ENCODE data around the gene KCNH2. TPM values are rescaled to one million over a fixed set of nuclear protein-coding genes. Genes with fewer than 3 reads are reported as not detected.
"Not testable (repeated sequence)": the region's sequence is repeated elsewhere in the genome, so short reads cannot be mapped to it uniquely, and the experiment has no call there.

Gene KCNH2
- total RNA-seq, 4 donors from 2014 or later, result 0.33 to 0.93 (median 0.63) TPM

- H3K36me3 ChIP-seq, result no peaks in the 10 kb centered on the region
- H3K4me3 ChIP-seq (replicated peaks in 1 of 3), result peak overlapping the region in 1 of 3 donors; percentile 4
- peaks cover 7 to 39% of the 10 kb centered on the region in 2 donors for H3K4me1 ChIP-seq
- TF ChIP-seq CTCF (IDR thresholded peaks at IDR 0.05) (no peak), POLR2A (IDR thresholded peaks at IDR 0.05) (no peak)
- no peak overlapping the region for H3K27ac ChIP-seq
- intact Hi-C loops (cut with DNase I), result no loop called here
- 37 to 40% methylated on average over 16 to 31 of the region's 55 CpGs for WGBS, 2 donors
- peaks cover 4% of the 10 kb centered on the region for H3K27me3 ChIP-seq
- H3K9me3 ChIP-seq, result no peaks in the 10 kb centered on the region
- peak; percentile 26 to 38 for DNase-seq
Observed at GRCh38 chr7:151013733-151014497, 35.8 kb upstream of the KCNH2 start.

GRCh38 chr7:151013356-151013732 is 35.2 kb upstream of the KCNH2 start:
- no peaks in the 10 kb centered on the region for H3K9me3 ChIP-seq
- no peak for DNase-seq
- H3K27ac ChIP-seq, result no peak overlapping the region
- no peaks in the 10 kb centered on the region for H3K36me3 ChIP-seq
- intact Hi-C loops (cut with DNase I), result no loop called here
- WGBS, 2 donors, result 5 to 30% methylated on average over 4 of the region's 26 CpGs
- H3K4me3 ChIP-seq (replicated peaks in 1 of 3), result peak overlapping the region in 1 of 3 donors; percentile 4
- H3K27me3 ChIP-seq, result peaks cover 4% of the 10 kb centered on the region
- H3K4me1 ChIP-seq, result peaks cover 7 to 37% of the 10 kb centered on the region in 2 donors
- TF ChIP-seq POLR2A (IDR thresholded peaks at IDR 0.05) (no peak), CTCF (IDR thresholded peaks at IDR 0.05) (no peak)

- Histone ChIP-seq H3K9me3 (no peaks in the 10 kb centered on the region), H3K36me3 (no peaks in the 10 kb centered on the region), H3K27me3 (peaks cover 4% of the 10 kb centered on the region), H3K4me1 (peaks cover 7 to 36% of the 10 kb centered on the region in 2 donors), H3K27ac (no peak overlapping the region), H3K4me3 (replicated peaks in 1 of 3) (no peak overlapping the region)
- 30 to 37% methylated on average over 15 to 17 of the region's 23 CpGs for WGBS, 2 donors
- TF ChIP-seq CTCF (IDR thresholded peaks at IDR 0.05) (peak in 3 of 6 experiments; percentile 9 to 32 (median 17)), POLR2A (IDR thresholded peaks at IDR 0.05) (no peak)
- intact Hi-C loops (cut with DNase I), result no loop called here
- no peak for DNase-seq
Observed at GRCh38 chr7:151012911-151013347, 34.8 kb upstream of the KCNH2 start.

- TF ChIP-seq POLR2A (IDR thresholded peaks at IDR 0.05) (no peak), CTCF (IDR thresholded peaks at IDR 0.05) (no peak)
- Histone ChIP-seq H3K27me3 (peaks cover 4% of the 10 kb centered on the region), H3K4me3 (replicated peaks in 1 of 3) (no peak overlapping the region), H3K36me3 (no peaks in the 10 kb centered on the region), H3K27ac (no peak overlapping the region), H3K4me1 (peaks cover 7 to 33% of the 10 kb centered on the region in 2 donors), H3K9me3 (no peaks in the 10 kb centered on the region)
- 61 to 78% methylated on average over 6 of the region's 6 CpGs for whole genome bisulfite sequencing, 2 donors
- intact Hi-C loops (cut with DNase I), result no loop called here
- DNase-seq, result no peak
Observed at GRCh38 chr7:151012031-151012692, 34.0 kb upstream of the KCNH2 start.

GRCh38 chr7:151011616-151012015 is 33.5 kb upstream of the KCNH2 start:
- intact Hi-C loops (cut with DNase I); H3K9me3 ChIP-seq; DNase-seq; H3K27ac ChIP-seq; H3K36me3 ChIP-seq; H3K27me3 ChIP-seq; H3K4me3 ChIP-seq (replicated peaks in 1 of 3): not testable (repeated sequence)
- H3K4me1 ChIP-seq, result peaks cover 7 to 33% of the 10 kb centered on the region in 2 donors
- 89 to 90% methylated on average over 12 of the region's 12 CpGs for WGBS, 2 donors

Data from thyroid gland (tissue), 4 donors.